Neuron (in vitro differentiated cells): Measurements from ENCODE around the gene DNAJB1.

Experiments used
- H2AFZ ChIP-seq: one replicate; pipeline ENCODE4 v1.6.1; 2013; ENCODE audit warnings: low read depth, mild to moderate bottlenecking, inconsistent platforms, low read length, moderate library complexity
- H3K27me3 ChIP-seq: one replicate; pipeline ENCODE4 v1.6.1; 2013; ENCODE audit warnings: low read length; ENCODE audit not compliant: insufficient read depth
- H3K36me3 ChIP-seq: one replicate; pipeline ENCODE4 v1.6.1; 2013; ENCODE audit warnings: low read length; ENCODE audit not compliant: insufficient read depth
- H3K4me1 ChIP-seq: one replicate; pipeline ENCODE4 v1.6.1; 2013; ENCODE audit warnings: low read length; ENCODE audit not compliant: insufficient read depth
- H3K4me3 ChIP-seq: 2 replicates; pipeline ENCODE4 v1.5.1; 2013; ENCODE audit warnings: mild to moderate bottlenecking, low read length, moderate library complexity
- H3K9me3 ChIP-seq: one replicate; pipeline ENCODE4 v1.6.1; 2013; ENCODE audit warnings: low read length

DNAJB1 gene

DNA sequence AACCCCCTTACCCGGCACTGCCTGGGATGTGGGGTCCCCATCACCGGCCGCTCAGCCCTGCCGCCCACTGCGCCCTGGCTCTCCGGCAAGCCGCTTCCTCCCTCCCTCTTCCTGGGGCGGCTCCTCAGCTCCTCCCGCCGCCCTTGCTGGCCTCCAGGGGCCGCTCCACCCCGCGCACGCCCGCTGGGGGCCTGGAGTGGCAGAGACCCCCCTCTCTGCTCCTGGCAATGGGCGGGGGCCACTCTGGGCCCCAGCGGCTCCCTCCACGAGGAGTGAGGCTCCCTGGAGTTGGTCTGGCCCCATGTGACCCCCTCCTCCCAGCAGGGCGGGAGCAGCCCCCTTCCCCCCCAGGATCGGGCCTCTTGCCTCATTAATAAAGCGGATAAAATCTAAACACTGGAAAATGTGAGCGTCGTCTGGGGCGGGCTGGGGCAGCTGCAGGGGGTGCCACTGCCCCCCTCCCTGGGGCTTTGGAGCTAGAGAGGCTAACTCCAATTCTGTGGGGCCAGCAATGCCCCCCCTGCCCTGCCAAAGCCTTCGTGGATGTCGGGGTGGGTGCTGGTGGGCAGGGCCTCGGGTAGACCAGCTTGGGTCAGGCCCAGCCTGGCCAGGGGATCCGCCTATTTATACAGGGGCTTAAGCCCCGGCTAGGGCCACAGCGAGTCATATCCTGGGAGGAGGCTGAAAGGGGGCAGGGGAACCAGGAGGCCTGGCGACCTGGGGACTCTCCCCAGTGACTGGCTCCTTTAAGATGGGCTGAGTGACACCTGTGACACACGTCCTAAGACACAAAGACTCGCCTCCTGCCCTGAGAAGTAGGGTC is 42.7 kb downstream of the DNAJB1 start, which contains the start of gene PTGER1:
Gene PTGER1, minus strand, starts transcription at position 104 of the 823 bp plus-strand sequence. CDS start 1,034 bp downstream, outside the sequence.
- Histone ChIP-seq H2AFZ (no peak within 1 kb of the TSS), H3K36me3 (peaks cover 18% of the 10 kb centered on the region), H3K4me3 (no peak within 1 kb of the TSS), H3K9me3 (no peaks in the 10 kb centered on the region), H3K4me1 (peaks cover 7% of the 10 kb centered on the region), H3K27me3 (no peaks in the 10 kb centered on the region)

DNA sequence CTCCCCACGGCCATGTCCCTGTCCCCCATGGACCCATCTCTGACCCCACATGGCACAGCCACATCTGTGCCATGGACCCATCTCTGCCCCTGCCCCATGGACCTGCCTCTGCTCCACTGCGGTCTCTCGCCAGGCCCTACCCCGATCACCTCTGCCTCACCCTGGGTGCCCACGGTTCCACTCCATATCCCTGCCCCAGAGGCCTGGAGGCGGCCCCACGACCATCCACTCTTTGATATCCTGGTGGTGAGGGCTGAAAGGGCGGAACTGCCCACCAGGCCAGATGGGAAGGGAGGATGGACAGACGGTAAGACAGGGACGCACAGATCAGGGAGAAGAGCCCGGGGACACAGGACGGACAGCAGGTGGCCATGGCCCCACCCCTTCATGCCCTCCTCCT is 43.4 kb downstream of the DNAJB1 start:
- no peaks in the 10 kb centered on the region for H3K9me3 ChIP-seq
- no peaks in the 10 kb centered on the region for H3K27me3 ChIP-seq
- peaks cover 22% of the 10 kb centered on the region for H3K36me3 ChIP-seq
- no peak overlapping the region for H2AFZ ChIP-seq
- H3K4me1 ChIP-seq, result peaks cover 7% of the 10 kb centered on the region
- H3K4me3 ChIP-seq, result no peak overlapping the region

DNA sequence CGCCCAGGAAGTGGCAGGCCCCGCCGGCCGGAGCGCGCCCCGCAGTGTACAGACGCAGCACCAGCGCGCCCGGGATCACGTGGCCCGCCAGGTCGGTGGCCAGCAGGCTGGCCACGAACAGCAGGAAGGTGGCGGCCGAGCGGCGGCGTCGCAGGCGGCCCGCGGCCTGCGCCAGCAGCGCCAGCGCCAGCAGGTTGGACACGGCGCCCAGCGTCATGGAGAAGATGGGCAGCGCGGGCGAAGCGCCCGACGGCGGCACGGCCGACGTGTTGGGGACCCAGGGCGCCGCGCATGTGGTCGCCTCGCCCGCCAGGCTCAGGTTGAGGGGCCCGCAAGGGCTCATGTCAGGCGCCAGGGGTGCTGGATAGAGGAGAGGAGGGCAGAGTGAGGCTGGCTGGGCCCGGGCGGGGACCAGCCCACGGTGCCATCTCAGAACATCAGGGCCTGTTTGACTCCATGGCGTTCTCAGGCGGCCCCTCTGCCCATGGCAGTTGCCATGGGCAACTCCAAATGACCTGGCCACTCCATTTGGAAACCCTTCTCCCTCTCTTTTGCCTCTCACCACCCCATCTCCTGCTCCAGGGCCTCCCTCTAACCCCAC is 44.1 kb downstream of the DNAJB1 start:
- Histone ChIP-seq H3K9me3 (no peaks in the 10 kb centered on the region), H2AFZ (no peak overlapping the region), H3K27me3 (no peaks in the 10 kb centered on the region), H3K36me3 (peaks cover 26% of the 10 kb centered on the region), H3K4me3 (no peak overlapping the region), H3K4me1 (peaks cover 7% of the 10 kb centered on the region)

DNA sequence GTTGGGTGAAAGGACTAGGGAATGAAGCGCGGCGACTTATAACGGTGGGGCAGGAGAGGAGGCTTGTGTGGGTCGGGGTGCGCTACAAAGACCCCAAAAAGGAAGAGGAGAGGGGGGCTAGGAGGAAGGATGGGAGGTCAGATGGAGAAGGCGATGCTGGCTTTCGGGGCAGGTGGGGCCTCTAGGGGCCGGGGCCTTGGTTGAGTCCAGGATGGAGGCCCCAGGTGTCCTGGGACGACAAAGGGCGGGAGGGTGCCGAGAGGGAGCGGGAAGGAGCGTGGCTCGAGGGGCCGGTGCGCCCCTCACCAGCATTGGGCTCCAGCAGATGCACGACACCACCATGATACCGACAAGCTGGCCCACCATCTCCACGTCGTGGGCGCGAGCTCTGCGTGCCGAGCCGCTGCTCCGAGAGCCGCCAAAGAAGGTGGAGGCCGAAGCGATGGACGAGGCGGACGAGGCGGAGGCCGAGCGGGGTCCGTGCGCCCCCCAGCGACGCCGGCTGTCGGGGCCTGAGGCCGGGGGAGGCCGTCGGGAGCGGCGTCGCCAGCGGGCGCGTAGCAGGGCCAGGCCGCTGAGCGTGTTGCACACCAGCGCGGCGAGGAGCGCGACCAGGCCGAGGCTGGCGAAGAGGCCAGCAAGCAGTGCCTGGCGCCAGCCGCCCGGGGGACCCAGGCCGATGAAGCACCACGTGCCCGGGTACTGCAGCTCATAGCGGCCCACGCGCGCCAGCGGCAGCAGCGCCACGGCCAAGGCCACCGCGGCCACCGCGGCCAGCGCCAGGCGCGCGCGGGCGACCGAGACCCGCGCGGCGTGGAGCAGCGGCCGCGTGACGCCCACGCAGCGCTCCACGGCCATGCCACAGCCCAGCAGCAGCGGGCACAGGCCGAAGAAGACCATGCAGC is 44.9 kb downstream of the DNAJB1 start:
- Histone ChIP-seq H3K36me3 (peaks cover 25% of the 10 kb centered on the region), H3K9me3 (no peaks in the 10 kb centered on the region), H3K4me3 (no peak overlapping the region), H3K27me3 (no peaks in the 10 kb centered on the region), H2AFZ (no peak overlapping the region), H3K4me1 (peaks cover 7% of the 10 kb centered on the region)

DNA sequence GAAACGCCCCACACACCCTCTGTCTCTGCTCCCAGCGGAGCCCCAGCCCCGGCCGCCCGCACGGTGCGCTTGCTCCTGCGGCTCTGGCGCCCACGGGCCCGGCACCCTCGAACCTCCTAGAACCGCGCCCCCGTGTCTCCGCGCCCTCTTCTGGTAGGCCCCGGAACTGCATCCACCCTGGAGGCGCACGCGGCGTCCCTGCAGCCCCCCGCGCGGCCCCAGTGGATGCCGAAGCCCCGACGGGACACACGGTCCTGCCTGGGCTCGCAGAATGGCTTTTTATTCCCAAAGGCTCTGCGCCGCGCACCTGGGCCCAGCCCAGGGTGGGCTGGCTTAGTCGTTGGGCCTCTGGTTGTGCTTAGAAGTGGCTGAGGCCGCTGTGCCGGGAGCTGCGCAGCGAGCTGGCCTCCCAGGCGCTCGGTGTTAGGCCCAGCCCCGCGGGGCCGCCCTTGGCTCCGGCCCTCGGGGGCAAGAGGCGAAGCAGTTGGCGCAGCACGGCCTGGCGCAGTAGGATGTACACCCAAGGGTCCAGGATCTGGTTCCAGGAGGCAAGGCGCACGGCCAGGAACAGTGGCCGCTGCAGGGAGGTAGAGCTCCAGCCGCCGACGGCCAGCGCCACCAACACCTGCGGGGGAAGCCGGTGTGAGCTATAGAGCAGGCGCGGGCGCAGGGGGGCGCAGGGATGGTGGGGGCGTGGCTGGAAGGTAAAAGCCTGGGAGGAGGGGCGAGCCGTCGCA is 45.8 kb downstream of the DNAJB1 start:
- Histone ChIP-seq H3K4me3 (no peak overlapping the region), H3K27me3 (no peaks in the 10 kb centered on the region)

DNA sequence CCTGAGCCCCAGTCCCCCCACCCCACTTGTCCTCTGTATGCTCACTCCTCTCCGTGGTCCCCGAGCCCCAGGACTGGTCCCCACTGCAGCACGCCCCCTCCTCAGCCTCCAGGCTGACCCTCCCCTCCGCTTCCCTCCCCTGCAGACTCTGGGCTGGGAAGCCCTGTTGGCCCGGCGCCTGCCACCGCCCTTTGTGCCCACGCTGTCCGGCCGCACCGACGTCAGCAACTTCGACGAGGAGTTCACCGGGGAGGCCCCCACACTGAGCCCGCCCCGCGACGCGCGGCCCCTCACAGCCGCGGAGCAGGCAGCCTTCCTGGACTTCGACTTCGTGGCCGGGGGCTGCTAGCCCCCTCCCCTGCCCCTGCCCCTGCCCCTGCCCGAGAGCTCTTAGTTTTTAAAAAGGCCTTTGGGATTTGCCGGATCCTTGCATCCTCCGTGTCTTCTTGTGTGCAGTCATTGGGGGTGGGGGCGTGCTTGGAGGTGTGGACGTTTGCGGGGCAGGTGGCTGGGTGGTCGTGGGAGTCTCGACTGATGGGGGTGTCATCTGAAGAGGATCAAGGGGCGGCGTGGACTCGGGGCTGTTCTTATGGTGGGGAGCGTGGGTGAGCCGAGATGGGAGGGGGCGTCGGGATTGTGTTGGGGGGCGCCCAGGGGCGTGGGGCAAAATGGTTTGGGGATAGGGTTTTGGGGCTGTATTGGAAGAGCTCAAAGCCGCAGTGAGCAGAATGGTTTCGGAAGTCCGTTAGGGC is 46.6 kb downstream of the DNAJB1 start:
- no peak overlapping the region for H2AFZ ChIP-seq
- no peaks in the 10 kb centered on the region for H3K9me3 ChIP-seq
- peaks cover 7% of the 10 kb centered on the region for H3K4me1 ChIP-seq
- peaks cover 33% of the 10 kb centered on the region for H3K36me3 ChIP-seq
- H3K4me3 ChIP-seq, result no peak overlapping the region
- no peaks in the 10 kb centered on the region for H3K27me3 ChIP-seq

More for the DNA sequence above, 45.8 kb downstream of the DNAJB1 start:
- H3K9me3 ChIP-seq, result no peaks in the 10 kb centered on the region
- H2AFZ ChIP-seq, result no peak overlapping the region
- peaks cover 7% of the 10 kb centered on the region for H3K4me1 ChIP-seq
- peaks cover 28% of the 10 kb centered on the region for H3K36me3 ChIP-seq

DNA sequence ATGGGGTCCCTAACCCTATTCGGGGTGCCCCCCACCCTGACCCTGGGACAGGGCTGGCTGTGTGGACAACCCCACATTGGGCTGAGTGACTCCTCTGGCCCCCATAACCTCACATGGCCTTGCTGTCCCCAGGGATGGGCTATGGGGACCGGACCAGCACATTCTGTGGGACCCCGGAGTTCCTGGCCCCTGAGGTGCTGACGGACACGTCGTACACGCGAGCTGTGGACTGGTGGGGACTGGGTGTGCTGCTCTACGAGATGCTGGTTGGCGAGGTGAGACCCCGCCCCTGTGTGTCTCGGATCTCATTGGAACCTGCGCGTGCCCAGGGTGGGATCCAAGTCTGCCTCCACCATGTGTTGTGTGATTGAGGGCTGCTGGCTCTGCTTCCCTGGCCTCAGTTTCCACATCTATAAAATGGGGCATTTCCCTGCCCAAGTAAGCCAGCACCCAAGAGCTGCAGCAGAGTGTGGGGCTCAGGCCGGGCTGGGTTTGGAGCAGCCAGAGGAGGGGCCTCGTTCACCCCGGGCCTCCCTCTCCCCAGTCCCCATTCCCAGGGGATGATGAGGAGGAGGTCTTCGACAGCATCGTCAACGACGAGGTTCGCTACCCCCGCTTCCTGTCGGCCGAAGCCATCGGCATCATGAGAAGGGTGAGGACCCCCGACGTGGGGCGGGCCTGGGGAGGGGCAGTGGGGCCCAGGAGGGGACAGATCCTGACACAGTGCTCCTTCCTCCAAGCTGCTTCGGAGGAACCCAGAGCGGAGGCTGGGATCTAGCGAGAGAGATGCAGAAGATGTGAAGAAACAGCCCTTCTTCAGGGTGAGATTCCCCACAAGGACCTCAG is 47.9 kb downstream of the DNAJB1 start:
- peaks cover 40% of the 10 kb centered on the region for H3K36me3 ChIP-seq
- H3K4me1 ChIP-seq, result peaks cover under 1% of the 10 kb centered on the region
- H2AFZ ChIP-seq, result no peak overlapping the region
- H3K4me3 ChIP-seq, result no peak overlapping the region
- no peaks in the 10 kb centered on the region for H3K9me3 ChIP-seq
- H3K27me3 ChIP-seq, result no peaks in the 10 kb centered on the region

DNA sequence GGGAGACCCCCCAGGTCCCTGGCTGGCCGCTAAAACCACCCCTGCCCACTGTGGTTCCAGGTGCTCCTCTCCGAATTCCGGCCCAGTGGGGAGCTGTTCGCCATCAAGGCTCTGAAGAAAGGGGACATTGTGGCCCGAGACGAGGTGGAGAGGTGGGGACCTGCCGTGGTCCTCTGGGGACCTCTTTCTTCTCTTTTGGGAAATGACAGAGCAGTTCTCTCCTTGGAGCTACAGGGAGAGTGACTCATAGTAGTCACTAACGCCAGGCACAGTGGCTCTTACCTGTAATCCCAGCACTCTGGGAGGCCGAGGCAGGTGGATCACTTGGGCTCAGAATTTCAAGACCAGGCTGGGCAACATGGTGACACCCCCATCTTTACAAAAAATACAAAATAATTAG is 50.4 kb downstream of the DNAJB1 start:
- no peak overlapping the region for H3K4me3 ChIP-seq
- no peaks in the 10 kb centered on the region for H3K4me1 ChIP-seq
- no peaks in the 10 kb centered on the region for H3K27me3 ChIP-seq
- H3K9me3 ChIP-seq, result no peaks in the 10 kb centered on the region
- H2AFZ ChIP-seq, result no peak overlapping the region
- peaks cover 52% of the 10 kb centered on the region for H3K36me3 ChIP-seq

DNA sequence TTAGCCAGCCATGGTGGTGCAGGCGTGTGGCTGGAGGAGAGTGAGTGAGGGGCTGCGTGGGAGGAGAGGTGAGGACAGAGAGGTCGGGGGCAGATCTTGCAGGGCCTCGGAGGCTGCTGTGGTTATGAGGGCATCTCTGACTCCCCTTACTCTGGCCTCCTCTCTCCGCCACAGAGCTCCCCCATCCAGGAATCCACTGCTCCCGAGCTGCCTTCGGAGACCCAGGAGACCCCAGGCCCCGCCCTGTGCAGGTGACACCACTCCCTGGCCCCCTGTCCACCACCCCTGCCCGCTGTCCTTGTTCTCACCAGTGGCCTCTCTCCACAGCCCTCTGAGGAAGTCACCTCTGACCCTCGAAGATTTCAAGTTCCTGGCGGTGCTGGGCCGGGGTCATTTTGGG is 50.8 kb downstream of the DNAJB1 start:
- Histone ChIP-seq H3K9me3 (no peaks in the 10 kb centered on the region), H3K27me3 (no peaks in the 10 kb centered on the region), H3K4me1 (no peaks in the 10 kb centered on the region), H2AFZ (no peak overlapping the region), H3K36me3 (peaks cover 52% of the 10 kb centered on the region), H3K4me3 (no peak overlapping the region)
